ENCODE measurements around the gene C1QL4.

DNA sequence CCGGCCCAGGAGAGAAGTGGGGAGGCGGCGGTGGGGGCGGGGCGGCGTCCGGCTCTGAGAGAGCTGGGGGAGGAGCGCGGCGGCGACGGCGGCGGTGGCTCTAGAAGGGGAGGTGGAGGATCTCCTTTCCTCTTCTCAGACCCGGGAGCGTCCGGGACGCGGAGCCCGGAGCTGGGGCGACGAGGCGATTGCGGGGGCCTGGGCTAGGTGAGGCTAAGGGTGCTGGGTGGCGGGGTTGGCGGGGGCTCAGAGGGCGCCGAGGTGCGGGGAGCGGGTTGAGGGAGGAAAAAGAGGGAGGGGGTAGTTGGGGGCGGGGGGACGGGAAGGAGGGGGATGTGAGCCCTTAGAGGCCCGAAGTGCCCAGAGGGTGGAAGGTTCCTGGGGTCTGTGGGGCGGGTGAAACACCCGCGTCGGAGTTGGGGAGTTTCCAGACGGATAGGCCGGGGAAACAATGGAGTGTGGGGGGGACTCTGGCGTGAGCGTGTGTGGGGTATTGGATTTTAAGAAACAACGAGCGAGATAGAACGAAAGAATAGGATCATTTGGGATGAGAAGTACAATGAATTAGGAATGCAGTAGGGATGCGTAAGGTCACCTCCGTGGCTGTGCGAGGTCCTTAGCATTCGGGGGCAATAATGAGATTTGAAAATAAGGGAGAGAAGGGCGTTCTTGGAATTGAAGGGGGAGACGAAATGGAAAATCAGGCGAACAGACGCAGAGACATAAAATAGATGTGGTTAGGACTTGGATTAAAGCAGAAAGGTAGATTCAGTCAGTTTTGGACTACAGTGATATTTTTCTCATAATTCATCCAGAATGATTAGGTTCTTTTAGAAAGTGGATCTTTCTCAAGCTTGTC is 30.6 kb upstream of the C1QL4 start, which contains the start of gene SPATS2:
- no peak for TF ChIP-seq POLR2A (IDR thresholded peaks at IDR 0.05)
- TF ChIP-seq, protein P1, sequence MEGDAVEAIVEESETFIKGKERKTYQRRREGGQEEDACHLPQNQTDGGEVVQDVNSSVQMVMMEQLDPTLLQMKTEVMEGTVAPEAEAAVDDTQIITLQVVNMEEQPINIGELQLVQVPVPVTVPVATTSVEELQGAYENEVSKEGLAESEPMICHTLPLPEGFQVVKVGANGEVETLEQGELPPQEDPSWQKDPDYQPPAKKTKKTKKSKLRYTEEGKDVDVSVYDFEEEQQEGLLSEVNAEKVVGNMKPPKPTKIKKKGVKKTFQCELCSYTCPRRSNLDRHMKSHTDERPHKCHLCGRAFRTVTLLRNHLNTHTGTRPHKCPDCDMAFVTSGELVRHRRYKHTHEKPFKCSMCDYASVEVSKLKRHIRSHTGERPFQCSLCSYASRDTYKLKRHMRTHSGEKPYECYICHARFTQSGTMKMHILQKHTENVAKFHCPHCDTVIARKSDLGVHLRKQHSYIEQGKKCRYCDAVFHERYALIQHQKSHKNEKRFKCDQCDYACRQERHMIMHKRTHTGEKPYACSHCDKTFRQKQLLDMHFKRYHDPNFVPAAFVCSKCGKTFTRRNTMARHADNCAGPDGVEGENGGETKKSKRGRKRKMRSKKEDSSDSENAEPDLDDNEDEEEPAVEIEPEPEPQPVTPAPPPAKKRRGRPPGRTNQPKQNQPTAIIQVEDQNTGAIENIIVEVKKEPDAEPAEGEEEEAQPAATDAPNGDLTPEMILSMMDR (IDR thresholded peaks at IDR 0.05) = no peak

Data from heart left ventricle (tissue), 13 donors.